Suprapubic skin (tissue), 4 donors: Measurements from ENCODE around the gene RASD2. TPM values are rescaled to one million over a fixed set of nuclear protein-coding genes. Genes with fewer than 3 reads are reported as not detected.
A peak's percentile ranks its signal among the peaks of the same experiment; 100 is the strongest.

Experiments
- DNase-seq, 2 donors: peaks; one replicate each; pipeline ENCODE4 v3.0.0-alpha.2; 2019; ENCODE audit warnings: low spot score in 2 of 2
- H3K27ac ChIP-seq: fragments of 200-600 bp; sonication (generic); one replicate; pipeline ENCODE4 v1.5.1; 2019
- H3K27me3 ChIP-seq: fragments of 200-600 bp; sonication (generic); one replicate; pipeline ENCODE4 v1.5.1; 2019
- H3K36me3 ChIP-seq: fragments of 200-600 bp; sonication (generic); one replicate; pipeline ENCODE4 v1.5.1; 2019
- H3K4me1 ChIP-seq: fragments of 200-600 bp; sonication (generic); one replicate; pipeline ENCODE4 v1.5.1; 2019
- H3K4me3 ChIP-seq: fragments of 200-600 bp; sonication (generic); one replicate; pipeline ENCODE4 v1.5.1; 2019; ENCODE audit warnings: mild to moderate bottlenecking
- H3K9me3 ChIP-seq: fragments of 200-600 bp; sonication (generic); one replicate; pipeline ENCODE4 v1.5.1; 2019
- CTCF ChIP-seq, 2 donors: fragments of 200-600 bp in 1 of 2; fragments of 450-650 bp in 1 of 2; sonication (generic) in 1 of 2; IDR thresholded peaks; one replicate each; pipeline ENCODE4 v1.5.1; 2016 to 2019; ENCODE audit warnings: antibody characterized with exemption in 2 of 2, mild to moderate bottlenecking in 1 of 2, moderate library complexity in 1 of 2
- EP300 ChIP-seq: sonication (generic); formaldehyde crosslinking; IDR thresholded peaks from one replicate; pipeline ENCODE4 v1.6.1; 2017; ENCODE audit warnings: antibody characterized with exemption
- POLR2A ChIP-seq, 2 donors: fragments of 450-650 bp; IDR thresholded peaks; one replicate each; pipeline ENCODE4 v1.6.1; 2017; ENCODE audit warnings: antibody characterized with exemption in 2 of 2, mild to moderate bottlenecking in 2 of 2, moderate library complexity in 2 of 2
- POLR2AphosphoS5 ChIP-seq, 3 donors: sonication (generic); formaldehyde crosslinking; IDR thresholded peaks; one replicate each; pipeline ENCODE4 v1.6.1; 2017; ENCODE audit warnings: antibody characterized with exemption in 3 of 3
- WGBS: methylation state at CpG from one replicate; pipeline ENCODE4 v1.1.5; 2018; 5-methylcytosine and 5-hydroxymethylcytosine counted together
- total RNA-seq, 4 donors: library from RNA; depleted of rRNA; stranded (reverse); fragments of >200 nt; gene quantifications; one replicate each; pipeline ENCODE4 v1.1.0, GENCODE V29; 2016

The RASD2 gene
- total RNA-seq, 4 donors from 2014 or later, result 0.89 to 1.7 (median 1.2) TPM

- Histone ChIP-seq H3K27me3 (no peaks in the 10 kb centered on the region), H3K4me3 (no peak overlapping the region), H3K27ac (no peak overlapping the region), H3K4me1 (peaks cover 8% of the 10 kb centered on the region), H3K36me3 (no peaks in the 10 kb centered on the region), H3K9me3 (no peaks in the 10 kb centered on the region)
- no peak for TF ChIP-seq POLR2A (IDR thresholded peaks at IDR 0.05)
- no peak for DNase-seq
- 85% methylated on average over 15 of the region's 19 CpGs for WGBS
Observed at GRCh38 chr22:35578836-35579575, 38.4 kb downstream of the RASD2 start.

- Histone ChIP-seq H3K27ac (no peak overlapping the region), H3K4me3 (no peak overlapping the region), H3K27me3 (no peaks in the 10 kb centered on the region), H3K4me1 (peaks cover 8% of the 10 kb centered on the region), H3K9me3 (no peaks in the 10 kb centered on the region), H3K36me3 (no peaks in the 10 kb centered on the region)
- DNase-seq, result no peak
- 85% methylated on average over 7 of the region's 10 CpGs for WGBS
- TF ChIP-seq POLR2A (IDR thresholded peaks at IDR 0.05) (no peak), EP300 (no peak), CTCF (IDR thresholded peaks at IDR 0.05) (no peak), POLR2AphosphoS5 (IDR thresholded peaks at IDR 0.05) (no peak)
Observed at GRCh38 chr22:35580351-35581022, 39.9 kb downstream of the RASD2 start.

- no peaks in the 10 kb centered on the region for H3K36me3 ChIP-seq
- WGBS, result 80% methylated on average over 5 of the region's 5 CpGs
- no peaks in the 10 kb centered on the region for H3K9me3 ChIP-seq
- no peak for TF ChIP-seq POLR2A (IDR thresholded peaks at IDR 0.05)
- no peak for TF ChIP-seq POLR2AphosphoS5 (IDR thresholded peaks at IDR 0.05)
- no peak for TF ChIP-seq CTCF (IDR thresholded peaks at IDR 0.05)
- no peak for TF ChIP-seq EP300
- H3K4me3 ChIP-seq, result no peak overlapping the region
- H3K27me3 ChIP-seq, result no peaks in the 10 kb centered on the region
- DNase-seq, result no peak
- peaks cover 8% of the 10 kb centered on the region for H3K4me1 ChIP-seq
- H3K27ac ChIP-seq, result no peak overlapping the region
Observed at GRCh38 chr22:35581023-35581413, 40.4 kb downstream of the RASD2 start.

GRCh38 chr22:35582218-35582860 lies 41.7 kb downstream of the RASD2 start:
- no peak for TF ChIP-seq POLR2AphosphoS5 (IDR thresholded peaks at IDR 0.05)
- TF ChIP-seq POLR2A (IDR thresholded peaks at IDR 0.05), result no peak
- no peak for TF ChIP-seq EP300
- no peak for TF ChIP-seq CTCF (IDR thresholded peaks at IDR 0.05)

GRCh38 chr22:35582861-35583670 lies 42.4 kb downstream of the RASD2 start:
- Histone ChIP-seq H3K4me1 (peaks cover 8% of the 10 kb centered on the region), H3K9me3 (no peaks in the 10 kb centered on the region), H3K4me3 (no peak overlapping the region), H3K27ac (no peak overlapping the region), H3K27me3 (no peaks in the 10 kb centered on the region), H3K36me3 (no peaks in the 10 kb centered on the region)
- no peak for DNase-seq
- WGBS, result 42% methylated on average over 9 of the region's 13 CpGs
- TF ChIP-seq EP300 (no peak), CTCF (IDR thresholded peaks at IDR 0.05) (peak; percentile 80 to 89), POLR2AphosphoS5 (IDR thresholded peaks at IDR 0.05) (no peak)

More at GRCh38 chr22:35582218-35582860, 41.7 kb downstream of the RASD2 start:
- Histone ChIP-seq H3K36me3 (no peaks in the 10 kb centered on the region), H3K9me3 (no peaks in the 10 kb centered on the region), H3K27ac (no peak overlapping the region), H3K27me3 (no peaks in the 10 kb centered on the region), H3K4me1 (peaks cover 8% of the 10 kb centered on the region), H3K4me3 (no peak overlapping the region)
- no peak for DNase-seq
- WGBS, result 70% methylated on average over 11 of the region's 11 CpGs
